Vagina (tissue), 2 donors: Measurements from ENCODE around the gene PTPN3.

Experiments used
- POLR2A ChIP-seq, 2 donors: fragments of 450-650 bp; IDR thresholded peaks; one replicate each; pipeline ENCODE4 v1.6.1; 2017; ENCODE audit warnings: antibody characterized with exemption in 2 of 2, mild to moderate bottlenecking in 2 of 2, moderate library complexity in 2 of 2
- POLR2AphosphoS5 ChIP-seq, 2 donors: sonication (generic); formaldehyde crosslinking; IDR thresholded peaks; one replicate each; pipeline ENCODE4 v1.9.0; 2017; ENCODE audit warnings: antibody characterized with exemption in 2 of 2, mild to moderate bottlenecking in 2 of 2, low read depth in 1 of 2; ENCODE audit not compliant: insufficient read depth in 1 of 2
- TF ChIP-seq, protein P1 (sequence below), 3 experiments: fragments of 450-650 bp in 2 of 3; fragments of 200-600 bp in 1 of 3; sonication (generic) in 1 of 3; IDR thresholded peaks; one replicate each; pipeline ENCODE4 v1.5.1; 2017 to 2019; ENCODE audit warnings: antibody characterized with exemption in 3 of 3, mild to moderate bottlenecking in 2 of 3, moderate library complexity in 2 of 3

- TF ChIP-seq, protein P1, sequence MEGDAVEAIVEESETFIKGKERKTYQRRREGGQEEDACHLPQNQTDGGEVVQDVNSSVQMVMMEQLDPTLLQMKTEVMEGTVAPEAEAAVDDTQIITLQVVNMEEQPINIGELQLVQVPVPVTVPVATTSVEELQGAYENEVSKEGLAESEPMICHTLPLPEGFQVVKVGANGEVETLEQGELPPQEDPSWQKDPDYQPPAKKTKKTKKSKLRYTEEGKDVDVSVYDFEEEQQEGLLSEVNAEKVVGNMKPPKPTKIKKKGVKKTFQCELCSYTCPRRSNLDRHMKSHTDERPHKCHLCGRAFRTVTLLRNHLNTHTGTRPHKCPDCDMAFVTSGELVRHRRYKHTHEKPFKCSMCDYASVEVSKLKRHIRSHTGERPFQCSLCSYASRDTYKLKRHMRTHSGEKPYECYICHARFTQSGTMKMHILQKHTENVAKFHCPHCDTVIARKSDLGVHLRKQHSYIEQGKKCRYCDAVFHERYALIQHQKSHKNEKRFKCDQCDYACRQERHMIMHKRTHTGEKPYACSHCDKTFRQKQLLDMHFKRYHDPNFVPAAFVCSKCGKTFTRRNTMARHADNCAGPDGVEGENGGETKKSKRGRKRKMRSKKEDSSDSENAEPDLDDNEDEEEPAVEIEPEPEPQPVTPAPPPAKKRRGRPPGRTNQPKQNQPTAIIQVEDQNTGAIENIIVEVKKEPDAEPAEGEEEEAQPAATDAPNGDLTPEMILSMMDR (IDR thresholded peaks at IDR 0.05), result no peak
- TF ChIP-seq POLR2AphosphoS5 (IDR thresholded peaks at IDR 0.05; ENCODE audit: insufficient read depth in 1 of 2, low read depth in 1 of 2), result no peak
- no peak for TF ChIP-seq POLR2A (IDR thresholded peaks at IDR 0.05)
These were observed 24.8 kb downstream of the PTPN3 start for GRCh38 chr9:109473329-109473728.
